Activated naive CD4-positive, alpha-beta T cell treated with anti-CD3 and anti-CD28 coated beads, Interleukin-2, amount 10 ng/mL, durations not matched to agents 7 days and 5 days (primary cell): ENCODE measurements around the gene NTN5.

Source experiments
- CTCF ChIA-PET: fragments of 350-600 bp; sonication (Branson Sonifier 250); formaldehyde crosslinking; loops from one replicate; lab custom pipeline; 2021; ENCODE audit warnings: antibody characterized with exemption; lab: Charles Lee
- DNase-seq: peaks from one replicate; pipeline ENCODE4 v3.0.0-alpha.2; 2020
- H3K27ac Mint-ChIP-seq: one replicate; pipeline ENCODE4 v1.8.0; 2021; ENCODE audit warnings: mild to moderate bottlenecking, moderate library complexity, mixed read lengths
- H3K27me3 Mint-ChIP-seq: one replicate; pipeline ENCODE4 v1.8.0; 2021; ENCODE audit warnings: mild to moderate bottlenecking, mixed read lengths
- H3K36me3 Mint-ChIP-seq: one replicate; pipeline ENCODE4 v1.8.0; 2021; ENCODE audit warnings: mixed read lengths
- H3K4me1 Mint-ChIP-seq: one replicate; pipeline ENCODE4 v1.8.0; 2021; ENCODE audit warnings: mixed read lengths
- H3K4me3 Mint-ChIP-seq: one replicate; pipeline ENCODE4 v1.8.0; 2021; ENCODE audit warnings: mild to moderate bottlenecking, moderate library complexity, mixed read lengths
- H3K9me3 Mint-ChIP-seq: one replicate; pipeline ENCODE4 v1.8.0; 2021; ENCODE audit warnings: mixed read lengths

NTN5 gene

DNA sequence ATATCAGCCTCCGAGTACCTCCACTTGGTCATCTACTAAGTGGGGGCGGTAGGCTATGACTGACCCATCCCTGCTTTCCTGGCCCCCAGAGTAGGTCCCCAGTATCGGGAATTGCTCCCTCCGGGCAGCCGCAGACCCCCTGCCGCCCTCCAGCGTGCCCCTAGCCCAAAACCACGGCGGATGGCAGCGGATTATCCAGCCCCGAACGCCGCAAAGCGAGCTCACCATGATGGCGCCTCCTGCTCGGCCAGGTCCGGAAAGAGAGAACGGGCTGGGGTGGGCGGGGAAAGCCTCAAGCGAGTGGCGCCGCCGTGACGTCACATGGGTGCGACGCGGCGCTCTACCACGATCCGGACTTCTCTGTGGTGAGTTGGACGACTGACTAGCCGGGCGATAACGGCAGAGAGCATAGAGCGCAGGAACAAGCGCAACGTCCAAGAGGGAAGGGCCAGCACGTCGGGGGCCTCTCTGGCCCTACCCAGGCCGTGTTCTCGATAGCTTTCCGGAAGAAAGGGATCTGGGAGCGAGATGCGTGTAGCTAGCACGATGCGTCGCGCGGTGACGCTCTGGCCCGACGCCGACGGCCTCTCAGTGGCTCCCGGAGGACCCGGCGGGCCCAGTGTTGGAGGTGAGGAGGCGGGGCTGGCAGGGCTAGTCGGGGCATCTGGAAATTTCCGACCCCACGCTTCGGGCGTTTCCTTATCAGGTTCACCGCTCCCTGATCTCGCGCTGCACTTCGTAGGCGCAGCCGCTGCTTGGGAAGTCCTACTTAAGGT lies 53.7 kb downstream of the NTN5 start, which contains the start of the genes RPL18 and SPHK2:
RPL18 (minus strand) TSS at position 263 of the 776 bp plus-strand sequence; CDS start at position 228, 35 bp downstream.
SPHK2 (plus strand) TSS at position 591 of the 776 bp plus-strand sequence. CDS start 1,009 bp downstream, outside the sequence.
- CTCF ChIA-PET, result interaction anchor here (0.9 to 3.0 kb wide), 2 partner anchors 10 to 15 kb away, joined by 3 to 13 read pairs; no protein-coding TSS in a partner anchor
- H3K9me3 Mint-ChIP-seq, result no peaks in the 10 kb centered on the region
- peak within 1 kb of the TSS; percentile 95 for H3K4me3 Mint-ChIP-seq
- peaks cover 4% of the 10 kb centered on the region for H3K27me3 Mint-ChIP-seq
- H3K4me1 Mint-ChIP-seq, result peaks cover 60% of the 10 kb centered on the region
- H3K36me3 Mint-ChIP-seq, result peaks cover 57% of the 10 kb centered on the region
- peak; percentile 96 for DNase-seq
- H3K27ac Mint-ChIP-seq, result peak within 1 kb of the TSS; percentile 97

DNA sequence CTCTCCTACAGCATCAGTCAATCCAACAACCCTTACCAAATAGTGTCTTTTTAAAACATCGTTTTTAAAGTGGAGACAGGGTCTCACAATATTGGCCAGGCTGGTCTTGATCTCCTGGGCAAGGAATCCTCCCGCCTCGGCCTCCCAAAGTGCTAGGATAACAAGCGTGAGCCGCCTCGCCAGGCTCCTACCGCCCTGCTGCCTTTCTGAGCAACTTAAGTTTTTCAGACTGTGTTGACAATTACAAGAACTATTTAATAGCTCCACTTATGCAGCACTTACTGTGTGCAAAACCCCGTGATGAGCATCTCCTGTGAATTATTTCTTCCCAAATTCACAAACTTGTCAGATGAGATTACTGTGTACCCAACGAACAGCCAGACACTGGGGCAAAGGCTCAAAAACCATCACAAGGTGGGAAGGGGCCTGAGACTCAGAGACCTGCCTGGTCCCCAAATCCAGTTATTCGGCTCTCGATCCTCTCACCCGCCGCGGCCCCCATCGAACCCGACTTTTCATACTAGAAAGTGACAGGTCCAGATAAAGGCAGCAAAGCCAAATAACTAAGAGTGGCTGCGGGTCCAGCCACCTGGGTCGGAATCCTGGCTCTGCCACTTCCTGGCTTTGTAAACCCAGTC lies 54.4 kb downstream of the NTN5 start:
- Mint-ChIP-seq H3K27ac (peak overlapping the region; percentile 97), H3K4me1 (peaks cover 52% of the 10 kb centered on the region), H3K9me3 (no peaks in the 10 kb centered on the region), H3K36me3 (peaks cover 57% of the 10 kb centered on the region), H3K27me3 (peaks cover 4% of the 10 kb centered on the region), H3K4me3 (peak overlapping the region; percentile 95)
- DNase-seq, result no peak
- CTCF ChIA-PET, result interaction anchor here (1.5 to 3.0 kb wide), 2 partner anchors 9 to 34 kb away, joined by 7 to 13 read pairs; no protein-coding TSS in a partner anchor

DNA sequence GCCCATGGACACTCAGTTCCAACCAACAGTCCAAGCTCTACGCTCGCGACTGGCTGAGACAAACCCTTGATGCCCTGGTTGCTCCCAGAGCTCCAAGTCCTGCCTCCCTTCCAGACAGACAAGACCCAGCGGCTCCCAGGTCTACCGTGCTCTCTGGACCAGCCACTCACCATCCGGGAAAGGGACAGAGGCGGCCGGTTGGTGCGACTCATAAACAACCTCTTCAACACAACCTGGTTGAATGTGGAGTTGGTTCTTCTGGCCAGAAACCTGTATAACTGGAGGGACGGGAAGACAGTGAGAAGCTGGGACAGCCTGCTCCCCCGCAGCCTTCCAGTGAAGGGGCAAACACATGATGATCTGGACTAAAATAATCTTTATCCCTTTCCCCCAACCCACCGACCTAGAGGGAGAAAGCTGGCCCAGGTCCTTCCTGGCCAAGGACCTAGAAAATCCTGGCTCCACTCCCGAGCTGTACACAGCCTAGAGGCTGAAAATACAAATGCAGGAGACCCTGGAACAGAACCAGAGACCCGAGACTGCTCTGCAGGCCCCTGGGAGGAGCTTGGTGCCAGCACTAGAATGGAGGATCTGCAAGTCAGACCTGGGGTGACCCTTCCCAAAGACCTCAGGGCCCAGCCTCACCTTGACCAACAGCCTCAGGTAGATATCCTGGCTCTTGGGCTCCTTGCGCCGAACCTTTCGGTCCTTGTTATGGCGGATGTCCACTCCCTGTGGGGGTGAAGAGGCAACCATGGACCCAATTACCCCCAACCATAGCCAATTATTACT lies 55.5 kb downstream of the NTN5 start:
- H3K4me3 Mint-ChIP-seq, result peak overlapping the region; percentile 95
- H3K27ac Mint-ChIP-seq, result peak overlapping the region; percentile 97
- no peak for DNase-seq
- H3K4me1 Mint-ChIP-seq, result peaks cover 47% of the 10 kb centered on the region
- CTCF ChIA-PET, result interaction anchor here (1.2 to 3.0 kb wide), 3 partner anchors 8 to 284 kb away, joined by 3 to 13 read pairs (median 7); no protein-coding TSS in a partner anchor
- peaks cover 4% of the 10 kb centered on the region for H3K27me3 Mint-ChIP-seq
- peaks cover 53% of the 10 kb centered on the region for H3K36me3 Mint-ChIP-seq
- no peaks in the 10 kb centered on the region for H3K9me3 Mint-ChIP-seq

DNA sequence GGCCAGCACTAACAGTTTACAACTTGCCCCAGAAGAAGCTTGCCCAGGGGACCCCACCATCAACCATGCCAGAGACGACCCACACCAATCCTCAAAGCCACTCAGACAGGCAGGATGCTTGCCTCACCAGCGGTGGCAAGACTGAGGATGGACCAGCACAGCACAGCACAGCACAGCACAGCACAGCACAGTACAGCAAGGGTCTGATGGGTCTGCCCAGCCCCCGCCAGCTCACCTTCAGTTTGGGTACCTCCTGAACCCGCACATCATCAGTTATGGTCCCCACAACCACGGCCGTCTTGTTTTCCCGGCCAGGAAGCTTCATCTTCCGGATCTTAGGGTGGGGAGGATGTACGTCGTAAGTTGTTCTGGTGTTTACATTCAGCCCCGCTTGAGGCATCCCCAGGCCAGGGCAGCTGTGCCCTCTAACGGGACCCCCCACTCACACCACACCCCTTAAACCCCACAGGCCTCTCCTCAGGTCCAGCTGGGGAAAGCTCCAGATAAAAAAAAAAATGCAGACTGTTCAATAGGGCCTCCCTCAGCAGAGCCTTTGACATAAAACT lies 56.2 kb downstream of the NTN5 start:
- Mint-ChIP-seq H3K27me3 (peaks cover 4% of the 10 kb centered on the region), H3K9me3 (no peaks in the 10 kb centered on the region)

DNA sequence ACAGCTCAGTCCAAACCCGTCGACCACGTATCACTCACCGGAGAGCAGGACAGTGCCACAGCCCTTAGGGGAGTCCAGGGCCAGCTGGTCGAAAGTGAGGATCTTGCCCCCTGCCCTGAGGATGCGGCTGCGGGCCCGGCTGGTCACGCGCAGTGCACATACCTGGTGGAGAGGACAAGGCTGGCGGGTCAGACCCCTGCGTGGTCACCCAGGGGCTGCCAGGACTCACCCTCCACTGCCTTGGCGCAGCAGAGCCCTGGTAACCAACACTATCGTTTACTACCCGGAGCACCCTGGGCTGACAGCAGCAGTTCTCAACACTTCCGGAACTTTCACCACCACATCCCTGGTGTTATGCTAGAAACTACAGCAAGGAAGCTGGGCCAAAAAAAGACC lies 56.8 kb downstream of the NTN5 start:
- Mint-ChIP-seq H3K27me3 (peaks cover 4% of the 10 kb centered on the region), H3K4me3 (peak overlapping the region; percentile 95), H3K9me3 (no peaks in the 10 kb centered on the region), H3K27ac (peak overlapping the region; percentile 84), H3K36me3 (peaks cover 46% of the 10 kb centered on the region), H3K4me1 (peaks cover 40% of the 10 kb centered on the region)
- DNase-seq, result no peak
- CTCF ChIA-PET, result interaction anchor here (1.1 kb wide), 1 partner anchor 11 kb away, joined by 3 read pairs; no protein-coding TSS in a partner anchor

More for the DNA sequence above, 56.2 kb downstream of the NTN5 start:
- Mint-ChIP-seq H3K27ac (peak overlapping the region; percentile 84), H3K4me3 (peak overlapping the region; percentile 95), H3K4me1 (peaks cover 43% of the 10 kb centered on the region), H3K36me3 (peaks cover 49% of the 10 kb centered on the region)
- CTCF ChIA-PET, result interaction anchor here (1.1 to 3.0 kb wide), 3 partner anchors 7 to 283 kb away, joined by 3 to 13 read pairs (median 3); no protein-coding TSS in a partner anchor
- DNase-seq, result no peak

DNA sequence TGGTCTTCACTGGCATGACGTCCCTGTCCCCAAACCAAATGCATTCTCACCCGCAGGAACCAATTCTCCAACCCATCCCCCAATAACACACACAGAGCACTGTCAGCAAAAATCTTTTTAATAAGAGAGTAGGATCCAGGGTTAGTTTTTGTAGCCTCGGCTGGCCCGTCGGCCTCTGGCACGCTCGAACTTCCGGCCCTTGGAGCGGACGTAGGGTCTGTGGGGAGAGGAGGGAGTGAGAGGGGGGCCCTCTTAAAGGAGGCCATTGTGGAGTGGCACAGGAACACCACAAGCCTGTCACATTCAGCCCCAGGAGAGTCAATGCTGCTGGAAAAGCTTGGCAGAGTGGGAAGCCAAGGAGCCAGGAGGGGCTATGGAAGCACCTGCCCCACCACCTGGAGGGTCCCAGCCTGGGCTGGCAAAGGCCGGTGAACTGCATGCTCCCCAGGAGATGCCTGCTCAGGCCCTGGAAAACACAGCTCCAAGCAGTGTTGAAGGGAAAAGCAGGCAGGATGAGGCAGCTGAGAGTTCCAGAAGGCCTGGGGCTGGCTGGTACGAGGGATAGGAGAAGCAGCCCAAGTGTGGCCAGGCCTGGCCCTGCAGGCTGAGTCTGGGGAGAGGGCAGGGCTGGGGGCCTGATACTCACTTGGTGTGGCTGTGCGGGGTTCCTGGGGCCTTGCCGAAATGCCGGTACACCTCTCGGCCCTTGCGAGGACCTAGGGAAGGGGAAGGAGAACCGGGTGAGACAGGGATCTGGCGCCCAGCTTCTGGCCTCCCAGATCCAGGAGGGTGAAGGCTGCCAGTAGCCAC lies 57.4 kb downstream of the NTN5 start:
- H3K4me3 Mint-ChIP-seq, result no peak overlapping the region
- peaks cover 46% of the 10 kb centered on the region for H3K36me3 Mint-ChIP-seq
- no peak overlapping the region for H3K27ac Mint-ChIP-seq
- H3K4me1 Mint-ChIP-seq, result peaks cover 40% of the 10 kb centered on the region
- no peak for DNase-seq
- H3K9me3 Mint-ChIP-seq, result no peaks in the 10 kb centered on the region
- H3K27me3 Mint-ChIP-seq, result peaks cover 4% of the 10 kb centered on the region
- CTCF ChIA-PET, result interaction anchor here (0.9 to 1.1 kb wide), 2 partner anchors 10 kb away, joined by 3 read pairs; no protein-coding TSS in a partner anchor

GRCh38 chr19:48614436-48615230 lies 58.2 kb downstream of the NTN5 start, which contains the start of gene FAM83E:
Gene FAM83E, minus strand, starts transcription at chr19:48615076. Its CDS starts 1,704 bp downstream, at chr19:48613372.
- H3K27ac Mint-ChIP-seq, result peak within 1 kb of the TSS; percentile 16

GRCh38 chr19:48613852-48614435 lies 58.9 kb downstream of the NTN5 start:
- peaks cover 30% of the 10 kb centered on the region for H3K4me1 Mint-ChIP-seq
- peaks cover 37% of the 10 kb centered on the region for H3K36me3 Mint-ChIP-seq
- H3K27ac Mint-ChIP-seq, result peak overlapping the region; percentile 16
- no peaks in the 10 kb centered on the region for H3K9me3 Mint-ChIP-seq
- no peak overlapping the region for H3K4me3 Mint-ChIP-seq
- no peak for DNase-seq
- peaks cover under 1% of the 10 kb centered on the region for H3K27me3 Mint-ChIP-seq
- CTCF ChIA-PET, result interaction anchor here (0.9 kb wide), 1 partner anchor 8 kb away, joined by 3 read pairs; no protein-coding TSS in a partner anchor

More at GRCh38 chr19:48614436-48615230, 58.2 kb downstream of the NTN5 start, which contains the start of gene FAM83E:
- DNase-seq, result no peak
- H3K4me3 Mint-ChIP-seq, result no peak within 1 kb of the TSS
- H3K4me1 Mint-ChIP-seq, result peaks cover 32% of the 10 kb centered on the region
- H3K36me3 Mint-ChIP-seq, result peaks cover 41% of the 10 kb centered on the region
- CTCF ChIA-PET, result interaction anchor here (0.9 kb wide), 1 partner anchor 9 kb away, joined by 3 read pairs; no protein-coding TSS in a partner anchor
- H3K9me3 Mint-ChIP-seq, result no peaks in the 10 kb centered on the region
- peaks cover 4% of the 10 kb centered on the region for H3K27me3 Mint-ChIP-seq

GRCh38 chr19:48613024-48613851 lies 59.6 kb downstream of the NTN5 start:
- CTCF ChIA-PET, result interaction anchor here (0.8 kb wide), 1 partner anchor 28 kb away, joined by 3 read pairs; no protein-coding TSS in a partner anchor

DNA sequence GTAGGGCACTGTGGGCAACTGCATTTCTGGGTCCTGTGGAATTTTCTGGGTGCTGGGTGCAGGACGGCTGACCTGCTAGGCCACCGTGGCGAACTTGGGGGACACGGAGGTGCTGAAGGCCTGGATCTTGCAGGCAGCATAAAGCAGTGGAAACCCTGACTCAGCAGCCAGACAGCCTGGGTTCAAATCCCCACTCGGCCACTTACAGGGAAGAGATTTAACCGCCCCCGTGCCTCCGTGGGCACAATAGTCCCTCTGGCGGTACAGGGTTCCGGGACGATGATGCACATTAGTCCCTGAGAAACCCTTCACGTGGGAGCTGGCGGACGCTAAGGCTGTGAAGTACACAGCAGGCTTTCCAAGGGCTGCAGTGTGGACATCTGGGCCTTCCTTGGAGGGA lies 60.9 kb downstream of the NTN5 start:
- Mint-ChIP-seq H3K27ac (no peak overlapping the region), H3K4me1 (peaks cover 15% of the 10 kb centered on the region), H3K36me3 (peaks cover 23% of the 10 kb centered on the region), H3K27me3 (no peaks in the 10 kb centered on the region), H3K9me3 (no peaks in the 10 kb centered on the region), H3K4me3 (no peak overlapping the region)
- CTCF ChIA-PET, result interaction anchor here (1.9 kb wide), 1 partner anchor 106 kb away, joined by 6 read pairs; no protein-coding TSS in a partner anchor
- DNase-seq, result no peak

More at GRCh38 chr19:48613024-48613851, 59.6 kb downstream of the NTN5 start:
- peaks cover 32% of the 10 kb centered on the region for H3K36me3 Mint-ChIP-seq
- no peaks in the 10 kb centered on the region for H3K27me3 Mint-ChIP-seq
- no peak overlapping the region for H3K27ac Mint-ChIP-seq
- H3K9me3 Mint-ChIP-seq, result no peaks in the 10 kb centered on the region
- DNase-seq, result no peak
- no peak overlapping the region for H3K4me3 Mint-ChIP-seq
- peaks cover 29% of the 10 kb centered on the region for H3K4me1 Mint-ChIP-seq
